Measurements from ENCODE around the gene UBL4A.

DNA sequence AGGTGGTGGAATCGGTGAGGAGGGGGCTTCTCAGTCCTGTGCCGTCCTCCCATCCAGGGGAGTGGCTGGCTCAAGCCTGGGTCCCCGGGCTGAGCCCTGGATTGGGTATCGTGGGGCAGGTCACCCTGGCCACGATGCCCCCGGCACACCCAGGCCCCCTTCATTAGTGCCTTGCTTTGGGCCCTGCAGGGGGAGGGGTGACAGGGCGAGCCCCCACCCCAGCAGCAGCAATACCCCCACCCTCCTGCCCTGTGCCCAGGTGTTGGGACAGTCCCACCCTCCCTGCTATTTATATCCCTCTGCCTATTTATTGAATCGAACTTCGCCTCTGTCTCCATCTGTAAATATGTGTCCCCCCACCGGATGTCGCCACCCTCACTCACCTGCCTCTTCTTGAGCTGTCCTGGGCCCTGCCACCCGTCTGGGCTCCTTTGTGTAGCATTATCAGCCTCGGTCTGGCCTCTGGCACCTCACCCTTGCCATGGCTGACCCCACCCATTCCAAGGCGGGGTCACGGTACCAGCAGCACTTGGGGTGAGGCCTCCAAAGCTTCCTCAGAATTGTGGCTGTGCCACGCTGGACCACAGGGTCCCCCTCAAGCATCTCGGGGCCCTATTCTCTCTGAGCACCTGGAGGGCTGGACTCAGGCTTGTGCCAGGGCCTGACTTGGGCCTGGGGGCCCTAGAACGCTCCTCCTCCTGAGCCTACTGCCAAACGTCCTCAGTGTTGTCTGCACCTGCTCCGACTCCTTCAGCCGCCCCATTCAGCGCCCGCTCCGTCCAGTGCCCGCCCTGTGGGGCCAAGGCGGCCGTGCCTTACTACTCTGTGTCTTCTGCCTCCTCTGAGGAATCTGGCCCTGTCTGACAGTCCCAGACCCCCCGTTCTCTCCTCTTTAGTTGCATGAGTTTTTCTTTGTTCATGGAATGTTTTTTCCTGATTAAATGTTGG lies 13.5 kb downstream of the UBL4A start:
- TF ChIP-seq, protein P1, sequence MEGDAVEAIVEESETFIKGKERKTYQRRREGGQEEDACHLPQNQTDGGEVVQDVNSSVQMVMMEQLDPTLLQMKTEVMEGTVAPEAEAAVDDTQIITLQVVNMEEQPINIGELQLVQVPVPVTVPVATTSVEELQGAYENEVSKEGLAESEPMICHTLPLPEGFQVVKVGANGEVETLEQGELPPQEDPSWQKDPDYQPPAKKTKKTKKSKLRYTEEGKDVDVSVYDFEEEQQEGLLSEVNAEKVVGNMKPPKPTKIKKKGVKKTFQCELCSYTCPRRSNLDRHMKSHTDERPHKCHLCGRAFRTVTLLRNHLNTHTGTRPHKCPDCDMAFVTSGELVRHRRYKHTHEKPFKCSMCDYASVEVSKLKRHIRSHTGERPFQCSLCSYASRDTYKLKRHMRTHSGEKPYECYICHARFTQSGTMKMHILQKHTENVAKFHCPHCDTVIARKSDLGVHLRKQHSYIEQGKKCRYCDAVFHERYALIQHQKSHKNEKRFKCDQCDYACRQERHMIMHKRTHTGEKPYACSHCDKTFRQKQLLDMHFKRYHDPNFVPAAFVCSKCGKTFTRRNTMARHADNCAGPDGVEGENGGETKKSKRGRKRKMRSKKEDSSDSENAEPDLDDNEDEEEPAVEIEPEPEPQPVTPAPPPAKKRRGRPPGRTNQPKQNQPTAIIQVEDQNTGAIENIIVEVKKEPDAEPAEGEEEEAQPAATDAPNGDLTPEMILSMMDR (IDR thresholded peaks at IDR 0.05): no peak
- no peak for TF ChIP-seq ZFX (IDR thresholded peaks at IDR 0.05; ENCODE audit: borderline replicate concordance)

All from 22Rv1 (cell line).